RWPE2 (cell line): ENCODE measurements around the gene WDR27.

Source experiments
- ATAC-seq: fragments of 200-7000 bp; cut with Tn5 transposase; 3 replicates; pipeline ENCODE4 v1.9.1; 2021; ENCODE audit warnings: low read depth
- DNase-seq: peaks from one replicate; pipeline ENCODE4 v3.0.0-alpha.2; 2020; ENCODE audit warnings: low spot score
- H3K27ac ChIP-seq: fragments of 450-650 bp; 2 replicates; pipeline ENCODE4 v1.5.1; 2017; ENCODE audit warnings: mild to moderate bottlenecking; ENCODE audit not compliant: poor library complexity, severe bottlenecking
- H3K27me3 ChIP-seq: fragments of 250-450 bp; sonication (Bioruptor Pico); 2 replicates; pipeline ENCODE4 v1.5.1; 2021; ENCODE audit warnings: mild to moderate bottlenecking, moderate library complexity; ENCODE audit not compliant: insufficient read depth, poor library complexity, severe bottlenecking
- H3K36me3 ChIP-seq: fragments of 250-450 bp; sonication (Bioruptor Pico); 2 replicates; pipeline ENCODE4 v1.5.1; 2020; ENCODE audit warnings: low read depth, mild to moderate bottlenecking, moderate library complexity
- H3K4me1 ChIP-seq: fragments of 250-450 bp; sonication (Bioruptor Pico); 2 replicates; pipeline ENCODE4 v1.5.1; 2021; ENCODE audit warnings: mild to moderate bottlenecking, moderate library complexity; ENCODE audit not compliant: insufficient read depth, poor library complexity, severe bottlenecking
- H3K4me3 ChIP-seq: fragments of 250-450 bp; sonication (Bioruptor Pico); 2 replicates; pipeline ENCODE4 v1.5.1; 2021; ENCODE audit warnings: mild to moderate bottlenecking, moderate library complexity; ENCODE audit not compliant: severe bottlenecking
- H3K9me3 ChIP-seq: fragments of 250-450 bp; sonication (Bioruptor Pico); 2 replicates; pipeline ENCODE4 v1.5.1; 2021; ENCODE audit warnings: mild to moderate bottlenecking, moderate library complexity; ENCODE audit not compliant: severe bottlenecking
- CTCF ChIP-seq: fragments of 450-650 bp; IDR thresholded peaks from one replicate; pipeline ENCODE4 v1.5.1; 2017; ENCODE audit warnings: mild to moderate bottlenecking, moderate library complexity; ENCODE audit not compliant: poor library complexity, severe bottlenecking

Gene WDR27

GRCh38 chr6:169624785-169625184, 77.0 kb downstream of the WDR27 start:
- TF ChIP-seq CTCF = no peak
- H3K4me1 ChIP-seq = peaks cover 22% of the 10 kb centered on the region
- ATAC-seq (no peak), DNase-seq (no peak)
- H3K36me3 ChIP-seq = no peaks in the 10 kb centered on the region
- no peak overlapping the region for H3K27ac ChIP-seq
- H3K27me3 ChIP-seq = no peaks in the 10 kb centered on the region
- H3K9me3 ChIP-seq = no peaks in the 10 kb centered on the region
- no peak overlapping the region for H3K4me3 ChIP-seq

GRCh38 chr6:169623975-169624374, 77.9 kb downstream of the WDR27 start:
- no peak overlapping the region for H3K4me3 ChIP-seq
- no peaks in the 10 kb centered on the region for H3K27me3 ChIP-seq
- DNase-seq = no peak
- H3K4me1 ChIP-seq = peaks cover 30% of the 10 kb centered on the region
- H3K36me3 ChIP-seq = no peaks in the 10 kb centered on the region
- ATAC-seq = no peak
- H3K9me3 ChIP-seq = no peaks in the 10 kb centered on the region
- TF ChIP-seq CTCF = no peak
- no peak overlapping the region for H3K27ac ChIP-seq

GRCh38 chr6:169623343-169623742, 78.5 kb downstream of the WDR27 start:
- no peaks in the 10 kb centered on the region for H3K9me3 ChIP-seq
- no peak for TF ChIP-seq CTCF
- no peaks in the 10 kb centered on the region for H3K27me3 ChIP-seq
- no peak for DNase-seq
- H3K27ac ChIP-seq = no peak overlapping the region
- peaks cover 35% of the 10 kb centered on the region for H3K4me1 ChIP-seq
- ATAC-seq = no peak
- no peaks in the 10 kb centered on the region for H3K36me3 ChIP-seq
- no peak overlapping the region for H3K4me3 ChIP-seq

- Histone ChIP-seq H3K27me3 (no peaks in the 10 kb centered on the region), H3K4me3 (no peak overlapping the region), H3K36me3 (no peaks in the 10 kb centered on the region), H3K27ac (no peak overlapping the region), H3K9me3 (no peaks in the 10 kb centered on the region), H3K4me1 (peaks cover 35% of the 10 kb centered on the region)
- ATAC-seq (peak; percentile 22; the same call in 1 of the 3 replicates), DNase-seq (no peak)
- no peak for TF ChIP-seq CTCF
Observed at GRCh38 chr6:169622618-169623017, 79.2 kb downstream of the WDR27 start.

GRCh38 chr6:169621311-169621710, 80.5 kb downstream of the WDR27 start:
- Histone ChIP-seq H3K27me3 (no peaks in the 10 kb centered on the region), H3K4me1 (peaks cover 35% of the 10 kb centered on the region), H3K36me3 (no peaks in the 10 kb centered on the region), H3K27ac (no peak overlapping the region), H3K9me3 (no peaks in the 10 kb centered on the region), H3K4me3 (no peak overlapping the region)
- ATAC-seq = no peak
- no peak for TF ChIP-seq CTCF
- DNase-seq = no peak
